GM19397 (cell line): ENCODE data around the gene ANKRA2.

Experiments used
- ATAC-seq: cut with Tn5 transposase; IDR thresholded peaks from one replicate; pipeline ENCODE4 v1.9.1; 2021; ENCODE audit warnings: mild to moderate bottlenecking, moderate library complexity; ENCODE audit not compliant: unreplicated experiment

ANKRA2 gene, protein sequence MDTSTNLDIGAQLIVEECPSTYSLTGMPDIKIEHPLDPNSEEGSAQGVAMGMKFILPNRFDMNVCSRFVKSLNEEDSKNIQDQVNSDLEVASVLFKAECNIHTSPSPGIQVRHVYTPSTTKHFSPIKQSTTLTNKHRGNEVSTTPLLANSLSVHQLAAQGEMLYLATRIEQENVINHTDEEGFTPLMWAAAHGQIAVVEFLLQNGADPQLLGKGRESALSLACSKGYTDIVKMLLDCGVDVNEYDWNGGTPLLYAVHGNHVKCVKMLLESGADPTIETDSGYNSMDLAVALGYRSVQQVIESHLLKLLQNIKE

DNA sequence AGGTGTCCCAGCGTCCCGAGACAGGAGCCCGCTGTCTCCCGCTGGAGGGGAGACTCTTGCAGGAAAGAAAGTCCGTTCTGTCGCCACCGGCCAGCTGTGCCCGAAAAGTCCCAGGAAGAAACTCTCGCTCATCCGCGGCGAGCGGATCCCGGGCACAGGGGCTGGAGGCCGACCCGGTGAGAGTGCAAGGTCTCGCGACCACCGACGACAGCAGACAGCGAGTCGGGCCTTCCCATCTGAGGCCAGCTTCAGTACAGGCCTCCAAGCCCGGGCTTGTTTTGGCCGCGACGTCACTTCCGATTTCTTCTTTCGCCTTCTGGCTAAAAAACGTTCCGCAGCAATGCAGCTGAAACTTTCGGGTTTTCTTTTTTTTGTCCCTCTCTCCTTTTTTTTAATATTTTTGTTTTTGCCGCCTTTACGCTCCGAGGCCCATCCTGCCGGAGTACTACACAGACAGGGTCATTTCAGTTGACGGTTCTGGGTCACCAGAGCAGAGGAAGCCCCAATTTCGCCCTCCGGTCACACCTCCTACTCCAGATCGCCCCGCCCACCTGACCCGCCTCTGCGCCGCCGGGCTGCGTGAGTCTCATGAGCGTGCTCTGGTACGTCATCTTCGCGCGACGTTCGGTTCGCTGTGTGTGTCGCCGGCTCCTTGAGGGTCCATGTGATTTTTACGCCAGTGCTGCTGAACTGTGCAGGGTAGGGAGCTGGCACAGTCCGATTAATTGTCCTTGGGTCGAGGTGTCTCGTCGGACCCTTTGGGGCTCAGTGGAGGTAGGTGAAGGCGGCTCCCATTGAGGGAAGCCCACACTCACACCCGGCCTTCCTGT lies at the start of gene ANKRA2, which contains the start of gene UTP15:
Gene ANKRA2 (minus strand): TSS at position 501 of the 830 bp plus-strand sequence. CDS start 2,758 bp downstream, outside the sequence.
Gene UTP15 (plus strand): TSS at position 605 of the 830 bp plus-strand sequence. CDS start 1,602 bp downstream, outside the sequence.
- ATAC-seq, result peak; percentile 94

DNA sequence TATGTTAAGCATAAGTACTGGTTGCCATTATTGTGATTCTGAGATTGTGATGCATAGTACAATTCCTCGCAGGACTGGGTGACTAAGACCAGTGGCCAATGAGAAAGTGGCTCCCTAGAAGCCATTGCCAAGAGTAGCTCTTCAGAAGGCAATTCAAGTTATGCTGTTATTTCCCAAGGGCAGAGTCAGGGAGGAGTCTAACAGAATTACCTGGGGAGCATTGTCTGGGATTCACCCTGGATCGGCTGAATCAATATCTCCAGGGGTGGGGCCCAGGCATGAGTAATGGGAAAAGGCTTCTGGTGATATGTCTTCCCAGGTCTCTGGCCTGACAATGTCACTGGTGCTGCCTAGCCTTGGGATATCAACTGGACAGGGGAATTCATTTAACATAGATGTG lies 49.6 kb upstream of the ANKRA2 start:
- ATAC-seq, result no peak

- ATAC-seq, result no peak
Observed at GRCh38 chr5:73612799-73613198, 47.4 kb upstream of the ANKRA2 start.

DNA sequence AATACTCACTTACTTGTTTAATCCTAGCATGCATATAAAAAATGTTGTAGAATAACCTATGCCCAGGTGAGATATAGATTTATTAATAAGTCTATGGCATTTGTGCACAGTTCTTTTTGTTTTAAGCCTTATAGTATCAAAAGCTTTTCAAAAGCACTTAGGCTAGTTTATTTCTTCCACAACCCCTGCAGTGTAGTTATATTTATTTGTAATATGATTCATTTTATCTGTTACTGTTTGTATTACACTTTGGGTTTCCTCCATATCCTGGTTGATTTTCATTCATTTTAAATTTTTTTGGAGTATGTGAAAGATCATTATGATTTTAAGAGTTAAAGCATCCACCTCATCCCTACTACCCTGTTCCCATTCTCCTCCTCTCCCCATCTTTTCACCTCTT lies 41.8 kb upstream of the ANKRA2 start:
- ATAC-seq, result no peak

DNA sequence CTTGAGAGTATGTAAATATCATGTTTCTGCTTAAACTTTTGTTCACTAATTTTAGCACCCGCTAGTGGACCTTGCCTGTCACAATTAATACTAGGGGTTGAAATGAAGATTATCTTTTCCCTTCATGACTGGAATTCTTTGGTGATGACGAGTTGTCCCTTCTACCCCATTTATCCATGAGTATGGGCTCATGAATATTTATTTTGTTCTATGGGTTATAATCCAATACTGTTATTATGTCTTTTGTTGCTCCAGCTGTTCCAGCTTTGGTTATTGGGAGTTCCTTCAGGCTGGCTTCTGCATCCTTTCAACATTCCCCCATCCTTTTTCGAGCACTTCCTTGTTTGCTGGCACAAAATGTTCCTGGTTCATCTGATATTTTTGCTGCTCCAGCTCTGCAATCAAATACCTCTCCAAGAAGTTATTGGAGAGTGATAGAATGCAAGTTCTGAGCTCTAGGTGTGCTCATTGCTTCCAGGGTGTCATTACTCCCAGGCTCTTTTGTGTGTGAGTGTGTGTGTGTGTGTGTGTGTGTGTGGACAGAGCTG lies 40.8 kb upstream of the ANKRA2 start:
- no peak for ATAC-seq

DNA sequence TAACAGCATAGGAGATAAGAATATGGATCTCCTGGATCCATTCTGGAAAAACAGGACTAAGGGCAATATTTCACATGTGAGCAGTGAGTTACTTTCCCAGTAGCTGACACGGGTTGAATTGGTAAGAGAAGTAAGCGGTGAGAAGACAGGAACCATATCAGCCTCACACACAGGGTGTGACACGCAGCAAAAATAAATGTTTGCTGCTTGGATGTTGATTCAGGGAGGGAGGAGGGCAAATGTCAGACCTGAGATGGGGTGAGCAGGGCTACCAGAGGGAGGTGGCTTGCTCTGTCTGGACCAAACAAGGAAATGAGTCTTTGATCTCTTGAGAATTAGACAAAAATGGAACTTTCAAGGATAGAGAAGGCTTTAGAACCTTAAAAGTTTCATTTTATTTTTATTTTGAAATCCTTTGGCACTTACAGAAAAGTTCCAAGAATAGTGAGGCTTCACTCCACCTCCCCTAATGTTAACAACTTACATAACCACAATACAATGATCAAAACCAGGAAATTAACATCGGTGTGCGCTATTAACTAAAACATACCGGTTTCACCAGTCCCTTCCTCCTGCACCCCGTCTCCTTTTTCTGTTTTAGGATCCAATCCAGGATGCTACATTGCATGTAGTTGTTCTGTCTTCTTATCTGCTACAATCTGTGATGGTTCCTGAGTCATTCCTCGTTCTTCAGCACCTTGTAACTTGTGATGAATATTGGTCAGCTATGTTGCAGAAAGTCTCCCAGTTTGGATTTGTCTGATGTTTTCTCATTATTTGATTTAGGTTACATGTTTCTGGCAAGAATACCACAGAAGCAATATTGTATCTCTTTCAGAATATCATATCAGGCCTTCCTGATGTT lies 40.0 kb upstream of the ANKRA2 start:
- no peak for ATAC-seq

GRCh38 chr5:73603998-73604397 lies 38.6 kb upstream of the ANKRA2 start:
- ATAC-seq, result no peak

GRCh38 chr5:73599380-73599779 lies 33.9 kb upstream of the ANKRA2 start:
- no peak for ATAC-seq

- no peak for ATAC-seq
Observed at GRCh38 chr5:73596705-73597328, 31.4 kb upstream of the ANKRA2 start.

- no peak for ATAC-seq
Observed at GRCh38 chr5:73592551-73592950, 27.1 kb upstream of the ANKRA2 start.

- ATAC-seq, result no peak
Observed at GRCh38 chr5:73591698-73592501, 26.5 kb upstream of the ANKRA2 start.

- ATAC-seq, result peak; percentile 56
Observed at GRCh38 chr5:73591102-73591695, 25.8 kb upstream of the ANKRA2 start.

DNA sequence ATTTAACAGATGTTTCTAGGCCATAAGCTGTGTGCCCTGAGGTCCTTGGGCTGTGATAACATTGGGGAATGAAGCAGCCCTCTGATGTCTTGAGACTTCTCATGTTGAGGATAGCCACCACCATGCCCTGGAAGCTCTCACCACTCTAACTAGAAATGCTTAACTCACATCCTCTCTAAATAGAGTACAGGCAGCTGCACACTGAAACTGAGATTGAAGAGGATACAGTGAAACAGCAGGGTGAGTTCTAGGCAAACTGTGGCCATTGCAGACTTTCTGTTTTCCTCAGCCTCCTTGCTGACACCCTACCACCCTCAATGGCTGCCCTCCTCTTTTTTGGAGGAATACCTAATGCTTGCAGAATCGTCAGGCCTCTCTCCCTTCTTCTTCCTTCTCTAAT lies 22.5 kb upstream of the ANKRA2 start:
- ATAC-seq, result peak; percentile 54

- no peak for ATAC-seq
Observed at GRCh38 chr5:73582285-73583145, 17.1 kb upstream of the ANKRA2 start.

DNA sequence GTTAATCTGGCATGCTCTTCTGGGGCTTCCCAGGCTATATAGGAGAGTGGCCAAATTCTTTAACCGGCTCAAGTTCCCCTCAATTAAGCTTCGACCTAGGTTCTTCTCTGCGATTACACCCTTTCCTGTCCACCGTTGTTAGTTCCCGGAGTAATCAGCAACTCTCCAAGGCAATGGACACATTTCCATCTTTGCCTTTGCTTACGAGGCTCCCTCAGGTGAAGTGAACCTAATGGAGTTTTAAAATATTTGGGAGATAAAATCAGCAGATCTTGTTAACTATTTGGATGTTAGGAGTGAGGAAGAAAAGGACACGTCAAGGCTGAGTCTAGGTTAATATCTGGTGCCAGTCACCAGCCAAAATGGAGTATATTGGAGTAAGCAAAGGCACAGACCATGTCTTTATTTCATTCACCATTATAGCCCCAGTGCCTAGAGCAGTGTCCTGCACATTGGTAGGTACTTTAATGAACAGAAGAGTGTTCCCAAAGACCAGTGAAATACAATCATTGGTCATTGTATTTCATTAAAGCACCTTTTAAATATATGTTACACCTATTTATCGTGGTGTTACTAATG lies 619 bp upstream of the ANKRA2 start:
- no peak for ATAC-seq

DNA sequence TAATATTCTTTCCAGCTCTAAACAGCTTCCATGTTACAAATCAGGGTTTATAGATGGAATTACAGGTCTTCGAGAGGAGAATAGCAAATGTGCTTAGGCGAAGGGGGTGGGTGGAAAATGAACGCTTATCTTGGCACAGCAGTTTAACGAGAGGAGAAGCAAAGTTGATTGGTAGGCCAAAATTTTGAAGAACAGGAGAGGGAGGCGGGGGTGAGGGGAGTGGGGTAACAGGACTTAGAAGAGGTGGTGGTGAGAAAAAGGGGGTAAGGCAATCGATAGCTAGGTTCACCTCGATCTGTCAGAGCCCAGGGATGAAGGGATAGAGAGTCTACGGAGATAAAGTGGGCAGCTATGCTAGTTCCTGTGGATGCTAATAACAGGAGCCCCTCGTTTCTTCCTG lies 764 bp downstream of the ANKRA2 start:
- no peak for ATAC-seq

- no peak for ATAC-seq
Observed at GRCh38 chr5:73564018-73564417, 1.4 kb downstream of the ANKRA2 start.

DNA sequence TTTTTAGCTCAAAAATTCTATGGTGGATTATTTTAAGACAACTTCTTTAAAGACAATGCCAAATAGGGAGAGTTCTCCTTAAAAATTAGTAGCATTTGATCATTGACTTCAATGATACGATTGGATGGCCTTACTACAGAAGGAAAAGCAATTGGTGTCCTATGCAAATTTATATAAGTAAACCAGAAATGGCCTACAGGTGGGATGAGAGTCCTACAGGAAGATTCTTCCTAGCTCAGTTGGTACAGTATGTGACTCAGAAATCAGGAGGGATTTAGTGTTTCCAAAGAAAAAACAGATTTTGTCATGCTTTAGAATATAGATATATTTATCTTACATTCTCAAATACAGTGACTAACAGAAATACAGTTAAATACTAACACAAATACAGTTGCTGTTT lies 6.5 kb downstream of the ANKRA2 start:
- ATAC-seq, result no peak
